GM18519 (cell line): Measurements from ENCODE around the gene SMG7.

Experiments used
- ATAC-seq: cut with Tn5 transposase; IDR thresholded peaks from one replicate; pipeline ENCODE4 v1.9.1; 2021; ENCODE audit warnings: mild to moderate bottlenecking, moderate library complexity; ENCODE audit not compliant: unreplicated experiment, low FRiP score

Gene SMG7

DNA sequence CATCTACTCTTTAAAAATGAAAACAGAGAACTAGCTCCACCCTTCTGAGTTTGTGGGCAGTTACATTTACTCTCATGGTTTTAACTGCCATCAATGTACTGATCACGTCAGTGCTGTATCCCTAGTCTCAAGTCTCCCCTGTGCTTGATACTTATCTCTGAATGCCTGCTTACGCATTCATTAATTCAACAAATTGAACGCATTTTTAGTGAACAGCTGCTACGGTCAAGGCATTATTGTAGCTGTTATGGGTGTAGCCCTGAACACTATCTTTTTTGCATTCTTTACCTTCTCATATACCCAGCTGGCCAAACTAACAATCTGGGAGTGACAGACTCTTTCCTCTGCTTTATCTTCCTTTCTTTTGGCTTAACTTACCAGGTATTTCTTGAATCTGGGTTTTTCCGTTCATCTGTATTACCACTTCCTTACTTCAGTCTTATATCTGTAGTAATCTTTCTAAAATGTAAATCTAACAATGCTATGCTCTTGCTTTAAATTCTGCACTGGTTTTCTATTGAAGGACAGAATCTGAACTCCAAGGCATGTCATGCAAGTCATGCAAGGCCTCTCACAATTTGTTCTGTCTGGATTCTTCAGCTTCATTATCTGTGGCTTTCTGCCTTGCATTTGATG, 33.3 kb downstream of the SMG7 start:
- ATAC-seq: no peak

DNA sequence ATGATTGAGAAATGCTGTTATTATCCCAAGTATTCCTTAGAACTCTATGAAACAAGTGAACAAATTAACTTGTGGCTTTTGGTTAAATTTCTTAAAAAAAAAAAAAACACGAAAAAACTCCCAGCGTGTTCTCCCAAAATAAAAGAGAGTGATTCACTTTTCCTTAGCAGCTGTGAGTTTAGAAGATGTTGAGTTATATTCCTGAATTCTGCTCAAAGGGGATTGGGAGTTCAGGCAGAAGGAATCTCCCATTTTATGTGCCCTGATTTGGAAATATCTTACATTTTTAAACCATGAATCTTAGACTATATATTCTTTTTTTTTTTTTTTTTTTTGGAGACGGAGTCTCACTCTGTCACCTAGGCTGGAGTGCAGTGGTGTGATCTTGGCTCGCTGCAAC, 34.3 kb downstream of the SMG7 start:
- ATAC-seq: no peak

DNA sequence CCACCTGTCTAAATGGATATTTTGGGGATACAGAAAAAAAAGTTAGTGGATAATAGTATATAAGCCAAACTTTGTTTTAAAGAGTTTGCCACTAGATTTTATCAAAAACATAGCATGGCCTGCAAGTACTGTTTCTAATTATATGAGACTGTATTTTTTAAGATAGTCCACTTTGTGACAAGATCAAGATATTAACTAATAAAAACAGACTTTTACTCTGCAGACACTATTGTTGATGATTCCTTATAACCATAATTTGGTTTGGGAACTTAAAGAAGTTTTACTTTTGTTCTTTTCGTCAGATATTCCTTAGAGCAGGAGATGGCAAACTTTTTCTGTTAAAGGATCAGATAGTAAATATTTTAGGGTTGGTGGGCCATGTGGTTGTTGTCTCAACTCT, 36.4 kb downstream of the SMG7 start:
- ATAC-seq: no peak

DNA sequence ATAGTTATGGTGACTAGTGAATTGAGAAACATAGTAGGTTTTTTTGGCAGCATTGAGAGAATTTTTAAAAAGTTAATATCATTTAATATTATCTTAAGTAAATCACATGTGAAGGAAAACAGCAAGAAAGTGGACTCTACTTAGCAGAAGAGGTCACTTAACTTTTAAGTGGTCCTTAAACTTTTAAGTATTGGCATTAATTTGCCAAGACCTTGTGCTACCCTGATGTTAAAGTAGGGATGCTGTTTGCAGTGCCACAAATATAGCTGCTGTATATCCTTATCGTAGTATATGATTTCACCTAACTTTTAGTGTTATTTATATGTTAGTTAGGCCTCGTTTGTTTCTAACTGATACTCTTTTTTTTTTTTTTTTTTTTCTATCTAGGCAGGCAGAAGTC, 40.2 kb downstream of the SMG7 start:
- no peak for ATAC-seq

DNA sequence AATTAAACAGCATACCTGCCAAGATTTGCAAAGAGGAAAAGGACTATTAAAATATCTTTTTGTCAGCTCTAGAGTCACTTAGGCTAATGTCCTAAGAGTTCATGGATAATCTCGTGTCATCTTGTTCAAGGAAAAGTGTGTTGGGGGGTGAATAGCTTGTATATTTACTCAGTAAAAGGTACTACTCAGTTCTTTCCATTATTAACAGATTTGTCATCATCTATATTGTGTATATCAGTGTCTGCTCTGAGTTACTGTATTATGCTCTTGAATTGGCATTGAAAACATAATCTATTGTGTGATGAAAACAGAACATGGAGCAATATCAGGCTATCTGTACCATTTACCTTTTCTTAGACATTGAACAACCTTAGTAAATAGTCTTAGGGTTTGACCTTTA, 41.9 kb downstream of the SMG7 start:
- no peak for ATAC-seq

DNA sequence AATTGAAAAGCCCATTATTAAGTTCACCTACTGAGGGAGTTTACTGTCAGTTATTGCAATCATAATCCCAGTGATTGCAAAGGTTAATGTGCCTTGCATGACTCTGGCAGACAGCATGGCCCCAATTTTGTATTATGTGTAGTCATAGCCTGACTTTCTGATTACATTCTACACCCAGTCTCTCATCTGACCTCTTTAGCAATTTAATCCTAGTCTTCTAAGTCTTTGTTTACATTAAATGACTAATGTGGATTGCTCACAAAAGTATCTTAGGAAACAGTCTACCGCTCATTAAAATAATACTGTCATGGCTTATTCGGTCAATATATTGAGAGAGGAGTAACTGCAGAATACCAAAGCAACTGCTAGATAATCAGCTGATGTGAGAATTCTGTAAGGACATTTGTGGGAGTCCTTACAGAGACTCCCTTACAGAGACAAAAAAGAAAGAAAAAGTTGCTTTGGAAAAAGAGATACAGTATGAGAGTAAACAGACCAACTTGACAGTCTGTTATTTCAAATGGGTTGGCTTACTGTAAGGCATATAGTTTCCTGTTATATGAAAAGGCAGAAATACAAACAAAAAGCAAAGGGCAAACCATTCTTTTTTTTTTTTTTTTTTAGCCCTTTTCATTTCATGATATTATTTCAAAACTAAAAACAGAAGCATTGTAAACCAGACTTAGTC, 42.8 kb downstream of the SMG7 start:
- no peak for ATAC-seq

DNA sequence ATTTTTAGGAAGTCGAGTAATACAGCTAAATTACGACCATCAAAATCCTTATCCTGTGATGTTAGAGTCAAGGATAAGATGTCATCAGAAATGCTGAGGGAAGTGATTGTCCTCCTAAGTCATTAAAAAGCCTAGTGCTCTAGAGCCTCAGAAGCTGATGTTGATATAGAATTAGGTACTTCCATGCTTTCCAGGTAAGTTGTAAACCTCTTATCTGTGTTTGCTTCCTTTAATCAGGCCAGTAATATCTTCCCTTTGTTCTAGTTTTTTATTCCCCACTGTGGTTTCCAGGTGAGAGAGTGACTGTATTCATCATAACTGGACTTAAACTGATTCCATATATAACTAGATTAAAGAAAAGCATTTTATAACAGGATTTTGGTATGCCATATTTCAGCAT, 44.4 kb downstream of the SMG7 start:
- no peak for ATAC-seq

DNA sequence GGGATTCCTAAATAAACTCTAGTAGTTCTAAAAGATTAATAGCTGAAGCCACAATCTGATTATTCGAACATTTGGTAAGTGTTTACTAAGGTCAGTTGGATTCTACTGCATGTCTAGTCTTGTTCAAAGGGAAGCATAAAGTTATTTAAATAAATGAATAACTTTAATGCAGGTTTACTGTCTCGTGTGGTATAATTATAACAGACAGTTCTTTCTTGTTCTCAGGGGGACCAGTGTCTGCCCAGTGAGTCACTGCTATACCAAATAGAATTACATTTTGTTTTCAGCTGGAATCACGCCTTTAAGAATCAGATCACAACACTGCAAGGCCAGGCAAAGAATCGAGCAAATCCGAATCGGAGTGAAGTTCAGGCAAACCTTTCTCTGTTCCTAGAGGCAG, 45.1 kb downstream of the SMG7 start:
- ATAC-seq: no peak

DNA sequence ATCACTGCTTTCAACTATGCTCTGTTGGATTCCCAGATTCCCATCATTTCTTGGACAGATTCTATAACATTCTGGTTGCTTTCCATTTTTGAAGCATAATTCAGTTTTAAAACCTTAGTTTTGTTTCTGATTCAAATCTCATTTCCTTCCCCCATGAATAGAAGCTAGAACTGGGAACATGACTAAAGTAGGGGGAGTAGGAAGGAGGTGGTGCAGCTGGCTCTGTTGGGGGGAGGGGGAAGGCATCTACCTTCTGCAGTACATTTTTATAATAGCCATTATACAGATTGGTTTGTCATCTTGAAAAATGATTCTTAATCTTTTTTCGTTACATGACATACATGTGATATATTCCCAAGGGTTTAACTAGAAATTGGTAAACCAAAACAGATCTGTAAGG, 48.1 kb downstream of the SMG7 start:
- ATAC-seq: no peak

DNA sequence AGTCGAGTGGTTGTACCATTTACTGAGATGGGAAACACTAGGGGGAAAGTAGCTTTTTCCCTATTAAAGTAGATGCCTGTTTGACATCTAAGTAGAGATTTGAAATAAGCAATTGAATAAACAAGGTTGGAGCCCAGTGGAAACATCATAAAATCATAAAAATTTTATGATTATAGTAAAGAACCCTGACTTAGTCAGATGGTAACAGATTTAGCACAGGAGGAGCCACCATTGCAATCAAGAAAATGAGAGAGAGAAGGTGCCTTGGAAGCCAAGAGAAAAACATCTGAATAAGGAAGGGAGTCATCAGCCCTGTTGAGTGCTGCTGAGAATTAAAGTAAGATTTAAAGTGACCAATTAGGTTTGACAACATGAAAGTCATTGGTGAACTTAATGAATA, 49.8 kb downstream of the SMG7 start:
- no peak for ATAC-seq

DNA sequence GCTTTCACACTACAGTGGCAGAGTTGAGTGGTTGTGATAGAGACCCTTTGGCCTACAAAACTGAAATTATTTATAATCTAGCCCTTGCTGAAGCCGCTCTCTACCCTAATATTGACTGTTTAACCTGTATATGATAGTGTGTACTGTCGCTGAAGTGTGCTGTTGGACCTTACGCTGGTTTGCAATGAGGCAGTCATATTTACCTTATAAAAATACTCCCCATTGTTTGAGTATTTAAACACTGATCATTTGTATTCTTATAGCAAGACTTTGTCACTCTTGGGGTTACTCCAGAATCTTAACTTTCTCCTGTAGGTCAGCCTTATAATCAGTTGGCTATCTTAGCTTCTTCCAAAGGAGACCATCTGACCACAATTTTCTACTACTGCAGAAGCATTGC, 56.3 kb downstream of the SMG7 start:
- ATAC-seq: no peak

DNA sequence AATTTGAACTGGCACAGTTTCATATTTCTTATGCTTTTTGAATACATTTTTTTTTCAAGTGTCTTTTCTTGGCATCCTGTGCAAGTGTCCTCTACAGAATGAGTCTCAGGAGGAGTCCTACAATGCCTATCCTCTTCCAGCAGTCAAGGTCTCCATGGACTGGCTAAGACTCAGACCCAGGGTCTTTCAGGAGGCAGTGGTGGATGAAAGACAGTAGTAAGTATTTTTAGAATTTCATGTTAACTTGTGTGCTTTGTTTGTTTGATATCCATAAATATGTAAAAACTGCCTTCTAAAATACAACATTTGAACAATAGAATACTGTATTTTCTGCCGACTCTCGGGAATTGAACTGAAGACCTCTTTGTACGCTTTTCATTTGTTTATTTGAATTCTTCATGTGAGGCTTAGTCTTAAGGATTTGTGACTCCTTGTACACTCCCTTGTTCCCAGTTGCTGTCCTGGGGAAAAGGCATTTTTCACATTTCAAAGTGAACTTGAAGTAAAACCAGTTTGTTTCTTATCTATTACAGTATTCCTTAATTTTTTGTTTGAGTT, 61.4 kb downstream of the SMG7 start:
- no peak for ATAC-seq

DNA sequence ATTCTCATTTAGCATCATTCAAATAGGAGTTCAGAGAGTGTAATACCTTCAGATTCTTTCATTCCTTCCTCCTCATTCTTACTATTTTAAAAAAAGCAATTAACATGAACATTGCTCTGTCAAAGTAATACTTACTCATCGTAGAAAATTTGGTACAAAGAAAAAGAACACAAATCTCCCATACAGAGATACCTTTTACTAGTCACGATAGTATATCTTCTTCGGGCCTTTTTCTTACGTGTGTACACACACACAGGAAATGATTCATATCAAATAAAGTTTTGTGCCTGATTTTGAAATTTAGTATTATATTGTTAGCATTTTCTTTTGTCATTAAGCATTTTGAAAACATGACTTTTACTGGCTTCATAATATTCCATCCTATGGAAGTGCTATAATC, 65.1 kb downstream of the SMG7 start:
- ATAC-seq: no peak

DNA sequence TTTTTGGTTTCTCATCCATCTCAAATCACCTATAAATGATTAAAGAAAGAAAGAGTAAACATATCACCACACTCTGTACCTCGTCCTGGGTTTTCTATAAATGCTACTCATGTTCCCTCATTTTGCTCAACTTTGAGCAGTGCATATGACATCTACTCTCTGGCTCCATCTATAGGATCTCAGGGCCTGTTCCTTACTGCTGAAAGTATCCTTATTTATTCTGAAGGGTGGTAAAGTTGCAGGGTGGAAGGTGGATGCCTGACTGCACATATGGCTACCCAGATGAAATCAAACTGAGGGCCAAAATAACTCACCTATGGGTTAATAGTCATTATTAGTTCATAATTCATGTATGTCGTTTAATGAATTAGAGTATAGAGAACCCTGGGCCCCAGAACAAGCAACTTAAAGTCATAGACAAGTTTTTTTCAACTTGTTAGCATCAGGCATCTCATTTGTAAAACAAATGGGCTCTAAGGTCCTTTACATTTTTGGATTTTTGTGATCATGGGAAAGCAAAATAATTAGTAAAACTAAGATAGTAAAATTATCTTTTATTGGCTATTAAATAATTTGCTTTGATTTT, 71.4 kb downstream of the SMG7 start:
- no peak for ATAC-seq

DNA sequence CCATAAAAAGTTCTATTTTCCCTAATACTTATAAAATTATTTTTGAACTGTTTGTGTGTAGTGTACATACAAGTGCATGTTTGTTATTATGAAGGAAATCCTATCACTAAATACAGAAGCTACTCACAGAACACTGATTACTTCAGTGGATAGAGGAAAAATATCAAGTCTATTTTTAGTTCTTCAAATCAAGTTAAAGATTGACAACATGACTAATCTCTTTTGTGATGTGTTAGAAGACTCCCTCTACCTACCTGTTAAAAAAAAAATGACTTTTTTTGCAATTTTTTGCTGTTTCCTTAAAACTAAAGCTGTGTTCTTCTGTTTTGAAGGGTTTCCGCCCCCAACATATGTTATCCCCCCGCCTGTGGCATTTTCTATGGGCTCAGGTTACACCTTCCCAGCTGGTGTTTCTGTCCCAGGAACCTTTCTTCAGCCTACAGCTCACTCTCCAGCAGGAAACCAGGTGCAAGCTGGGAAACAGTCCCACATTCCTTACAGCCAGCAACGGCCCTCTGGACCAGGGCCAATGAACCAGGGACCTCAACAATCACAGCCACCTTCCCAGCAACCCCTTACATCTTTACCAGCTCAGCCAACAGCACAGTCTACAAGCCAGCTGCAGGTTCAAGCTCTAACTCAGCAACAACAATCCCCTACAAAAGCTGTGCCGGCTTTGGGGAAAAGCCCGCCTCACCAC, 72.4 kb downstream of the SMG7 start:
- ATAC-seq: no peak

DNA sequence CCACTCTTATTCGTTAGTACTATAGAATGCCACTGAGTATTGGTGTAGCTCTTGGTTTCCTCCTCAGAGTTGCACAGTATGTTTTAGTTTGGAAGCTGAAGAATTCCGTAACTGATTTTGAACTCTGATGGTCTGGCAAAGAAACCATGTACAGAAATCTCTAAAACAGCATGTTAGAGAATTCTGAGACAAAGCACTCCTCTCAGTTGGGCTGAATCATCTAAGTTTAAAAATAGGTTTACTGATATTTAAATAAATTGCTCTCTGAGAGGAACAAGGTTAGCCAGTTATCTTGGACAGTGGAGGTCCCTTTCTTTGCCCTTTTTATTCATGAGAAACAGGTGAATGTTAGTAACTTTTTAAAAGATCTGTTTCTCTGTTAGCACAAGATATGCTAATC, 74.1 kb downstream of the SMG7 start:
- no peak for ATAC-seq

DNA sequence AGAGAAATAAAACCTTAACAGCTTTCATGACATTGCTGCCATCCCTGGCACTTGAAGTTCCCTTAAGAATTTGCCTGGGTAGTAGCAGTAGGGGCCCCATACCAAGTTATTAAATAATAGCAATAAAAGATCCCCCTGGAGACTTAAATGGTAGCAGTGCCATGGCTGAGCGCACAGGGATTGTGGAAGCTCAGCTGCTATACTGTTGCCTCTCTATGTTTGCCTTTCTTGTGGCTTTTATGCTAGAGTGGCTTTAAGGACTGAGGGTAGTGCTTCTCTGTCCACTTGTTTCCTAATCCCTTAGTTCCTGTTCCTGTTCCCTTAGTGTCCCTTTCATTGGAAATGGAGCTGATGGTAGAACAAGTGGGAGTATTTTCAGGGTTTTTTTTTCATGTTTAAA, 75.8 kb downstream of the SMG7 start:
- no peak for ATAC-seq

DNA sequence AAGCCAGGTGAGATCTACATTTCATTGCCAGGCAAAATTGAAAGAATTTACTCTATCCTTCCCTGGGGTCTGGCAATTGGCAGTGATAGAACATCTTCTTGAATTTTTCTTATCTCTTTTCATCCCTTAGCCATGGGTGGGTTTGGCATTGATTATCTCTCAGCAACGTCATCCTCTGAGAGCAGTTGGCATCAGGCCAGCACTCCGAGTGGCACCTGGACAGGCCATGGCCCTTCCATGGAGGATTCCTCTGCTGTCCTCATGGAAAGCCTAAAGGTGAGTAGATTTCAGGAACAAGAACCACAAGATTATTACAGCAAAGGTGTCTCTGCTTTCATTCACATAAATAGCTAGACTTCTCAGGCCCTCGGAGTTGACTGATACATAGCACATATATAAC, 78.6 kb downstream of the SMG7 start:
- no peak for ATAC-seq

DNA sequence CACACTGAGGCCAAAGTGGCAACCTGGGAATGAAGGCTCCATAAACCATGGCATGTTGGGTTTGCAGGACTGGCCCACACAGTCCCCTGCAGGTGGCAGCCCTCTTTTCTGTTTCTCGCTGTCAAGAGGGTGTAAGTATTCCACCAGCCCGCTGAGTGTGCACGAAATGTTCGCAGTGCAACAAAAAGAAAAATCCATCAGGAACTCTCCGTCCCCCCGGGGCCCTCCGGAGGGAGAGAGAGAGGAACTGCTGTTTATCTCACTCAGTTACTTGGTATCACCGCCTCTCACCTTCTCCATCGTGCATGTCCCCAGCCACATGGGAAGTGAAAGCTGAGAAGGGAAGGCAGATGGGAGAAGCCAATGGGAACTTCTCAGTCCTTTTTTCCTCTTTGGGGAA, 79.6 kb downstream of the SMG7 start:
- ATAC-seq: no peak

DNA sequence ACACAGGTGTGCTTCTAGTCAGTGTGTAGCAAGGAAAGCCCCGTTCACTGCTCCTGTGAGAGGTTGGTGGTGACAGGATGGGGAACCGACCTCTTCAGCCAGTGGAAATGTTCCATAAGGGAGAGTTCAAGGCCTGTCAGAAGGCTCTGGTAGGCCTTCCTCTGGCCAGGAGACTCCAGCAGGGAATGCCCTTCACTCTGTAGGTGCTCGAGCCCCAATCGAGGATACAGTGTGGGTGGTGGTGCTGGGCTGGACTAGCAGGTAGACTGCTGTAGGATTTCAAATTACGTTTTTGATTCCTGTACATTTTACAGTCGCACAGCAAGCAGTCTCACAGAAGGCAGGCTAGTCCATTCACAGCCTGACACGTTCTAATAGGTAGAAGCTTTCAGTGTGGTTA, 80.1 kb downstream of the SMG7 start:
- no peak for ATAC-seq

DNA sequence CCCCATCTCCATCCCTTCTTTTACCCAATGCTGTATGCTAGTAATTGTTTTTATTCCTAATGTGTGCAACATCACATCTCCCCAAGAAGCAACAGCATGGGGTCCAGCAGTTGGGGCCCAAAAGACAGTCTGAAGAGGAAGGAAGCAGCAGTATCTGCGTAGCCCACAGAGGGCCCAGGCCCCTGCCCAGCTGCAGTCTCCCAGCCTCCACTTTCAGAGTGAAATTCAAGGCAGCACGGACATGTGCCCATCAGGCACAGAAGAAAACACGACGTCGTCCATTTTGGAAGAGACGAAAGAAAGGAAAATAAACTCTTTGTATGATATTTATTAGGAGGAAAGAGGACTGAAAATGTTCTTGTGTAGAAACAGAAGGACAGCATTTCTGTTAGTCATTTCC, 80.6 kb downstream of the SMG7 start:
- ATAC-seq: no peak
